Activated CD8-positive, alpha-beta T cell treated with anti-CD3 and anti-CD28 coated beads, Interleukin-2, amount 10 ng/mL, durations not matched to agents 7 days and 5 days (primary cell): ENCODE data around the gene LPAR2. TPM values are rescaled to one million over a fixed set of nuclear protein-coding genes. Genes with fewer than 3 reads are reported as not detected.
"Not testable (repeated sequence)": the region's sequence is repeated elsewhere in the genome, so short reads cannot be mapped to it uniquely, and the experiment has no call there.

Source experiments
- ATAC-seq: fragments of 150-1000 bp; cut with Tn5 transposase; one replicate; pipeline ENCODE4 v1.10.0; 2021; ENCODE audit warnings: moderate library complexity
- CTCF ChIA-PET: fragments of 350-600 bp; sonication (Branson Sonifier 250); formaldehyde crosslinking; loops from one replicate; lab custom pipeline; 2021; ENCODE audit warnings: antibody characterized with exemption; lab: Charles Lee
- POLR2A ChIA-PET: fragments of 350-600 bp; sonication (Branson Sonifier 250); formaldehyde crosslinking; loops from one replicate; lab custom pipeline; 2021; ENCODE audit warnings: antibody characterized with exemption; lab: Charles Lee
- DNase-seq: peaks from one replicate; pipeline ENCODE4 v3.0.0-alpha.2; 2020
- H3K27ac Mint-ChIP-seq: one replicate; pipeline ENCODE4 v1.8.0; 2021; ENCODE audit warnings: mild to moderate bottlenecking, mixed read lengths
- H3K27me3 Mint-ChIP-seq: one replicate; pipeline ENCODE4 v1.8.0; 2021; ENCODE audit warnings: low read depth, mixed read lengths
- H3K36me3 Mint-ChIP-seq: one replicate; pipeline ENCODE4 v1.8.0; 2021; ENCODE audit warnings: low read depth, mixed read lengths
- H3K4me1 Mint-ChIP-seq: one replicate; pipeline ENCODE4 v1.8.0; 2021; ENCODE audit warnings: low read depth, mixed read lengths
- H3K4me3 Mint-ChIP-seq: one replicate; pipeline ENCODE4 v1.8.0; 2021; ENCODE audit warnings: mild to moderate bottlenecking, mixed read lengths
- H3K9me3 Mint-ChIP-seq: one replicate; pipeline ENCODE4 v1.8.0; 2022; ENCODE audit warnings: mixed read lengths; ENCODE audit not compliant: insufficient read depth
- total RNA-seq, 2 experiments: library from RNA; stranded (reverse); gene quantifications; one replicate each; pipeline ENCODE4 v1.2.3, GENCODE V29; 2021

LPAR2 gene
- total RNA-seq, 2 experiments from 2014 or later = 44.8 to 50.8 TPM

DNA sequence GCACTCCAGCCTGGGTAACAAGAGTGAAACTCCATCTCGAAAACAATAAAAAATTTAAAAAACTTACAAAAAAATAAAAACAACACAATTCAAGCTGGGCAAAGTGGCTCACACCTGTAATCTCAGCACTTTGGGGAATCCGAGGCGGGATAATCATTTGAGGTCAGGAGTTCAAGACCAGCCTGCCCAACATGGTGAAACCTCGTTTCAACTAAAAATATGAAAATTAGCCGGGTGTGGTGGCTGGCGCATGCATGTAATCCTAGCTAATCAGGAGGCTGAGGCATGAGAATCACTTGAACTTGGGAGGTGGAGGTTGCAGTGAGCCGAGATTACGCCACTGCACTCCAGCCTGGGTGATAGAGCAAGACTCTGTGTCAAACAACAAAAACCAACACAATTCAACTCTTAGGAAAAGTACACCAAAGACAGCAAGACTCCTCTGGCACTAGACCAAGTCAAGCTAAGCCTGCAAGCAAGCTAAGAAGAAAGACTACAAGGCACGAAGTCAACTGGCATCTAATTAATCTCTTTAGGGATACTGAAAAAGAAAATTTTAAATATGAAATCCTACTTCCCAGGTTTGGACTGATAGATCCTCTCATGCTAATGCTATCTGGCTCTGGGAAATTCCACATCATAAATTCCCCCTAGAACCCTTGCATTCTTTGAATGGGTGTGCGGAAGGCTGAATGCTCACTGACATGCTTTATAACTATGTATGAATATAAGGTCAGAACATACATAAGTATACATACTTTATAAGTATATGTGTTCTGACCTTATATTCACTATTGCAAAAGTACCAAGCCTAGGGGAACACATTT is 17.4 kb downstream of the LPAR2 start:
- peaks cover 50% of the 10 kb centered on the region for H3K36me3 Mint-ChIP-seq
- ChIA-PET POLR2A (interaction anchor here (0.8 kb wide), 1 partner anchor 9 kb away, joined by 3 read pairs; no protein-coding TSS in a partner anchor), CTCF (interaction anchor here (1.2 kb wide), 2 partner anchors 33 to 56 kb away, joined by 3 read pairs; partner anchors contain the start of gene GMIP)
- ATAC-seq (no peak), DNase-seq (no peak)
- H3K9me3 Mint-ChIP-seq = no peaks in the 10 kb centered on the region
- H3K4me3 Mint-ChIP-seq = no peak overlapping the region
- H3K27ac Mint-ChIP-seq = no peak overlapping the region
- H3K4me1 Mint-ChIP-seq = peaks cover 57% of the 10 kb centered on the region
- H3K27me3 Mint-ChIP-seq = no peaks in the 10 kb centered on the region

DNA sequence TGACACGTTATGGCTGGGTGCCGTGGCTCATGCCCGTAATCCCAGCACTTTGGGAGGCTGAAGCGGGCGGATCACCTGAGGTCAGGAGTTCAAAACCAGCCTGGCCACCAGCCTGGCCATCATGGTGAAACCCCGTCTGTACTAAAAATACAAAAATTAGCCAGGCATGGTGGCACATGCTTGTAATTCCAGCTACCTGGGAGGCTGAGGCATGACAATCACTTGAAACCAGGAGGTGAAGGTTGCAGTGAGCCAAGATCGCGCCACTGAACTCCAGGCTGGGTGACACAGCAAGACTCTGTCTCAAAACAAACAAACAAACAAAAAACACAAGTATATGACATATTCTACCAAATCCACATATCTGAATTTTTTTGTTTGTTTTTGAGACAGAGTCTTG is 21.3 kb downstream of the LPAR2 start:
- not testable (repeated sequence) for H3K9me3 Mint-ChIP-seq, H3K4me3 Mint-ChIP-seq, ATAC-seq, H3K27me3 Mint-ChIP-seq, DNase-seq
- POLR2A ChIA-PET = interaction anchor here (2.8 kb wide), 1 partner anchor 16 kb away, joined by 12 read pairs; no protein-coding TSS in a partner anchor
- peaks cover 46% of the 10 kb centered on the region for H3K36me3 Mint-ChIP-seq
- CTCF ChIA-PET = interaction anchor here (0.8 to 2.4 kb wide), 6 partner anchors 15 to 74 kb away, joined by 3 to 12 read pairs (median 3); no protein-coding TSS in a partner anchor
- peaks cover 61% of the 10 kb centered on the region for H3K4me1 Mint-ChIP-seq
- H3K27ac Mint-ChIP-seq = peak overlapping the region; percentile 89

DNA sequence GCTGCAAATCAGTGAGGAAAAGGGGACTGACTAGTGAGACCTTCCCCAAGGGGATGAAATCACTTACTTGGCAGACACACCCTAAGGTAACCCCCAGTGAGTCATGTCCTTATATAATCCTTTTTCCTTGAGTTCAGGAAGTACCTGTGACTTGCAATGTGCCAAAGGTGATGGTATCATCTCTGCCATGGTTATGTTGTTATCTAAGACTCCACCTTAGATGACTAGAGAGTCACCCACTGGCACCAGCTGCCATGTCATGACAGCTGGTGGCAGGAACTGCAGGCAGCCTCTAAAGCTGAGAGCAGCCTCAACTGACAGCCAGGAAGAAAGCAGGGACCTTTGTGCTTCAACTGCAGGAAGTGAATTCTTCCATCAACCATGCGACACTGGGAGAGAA is 22.0 kb downstream of the LPAR2 start:
- ChIA-PET CTCF (interaction anchor here (0.8 to 2.4 kb wide), 8 partner anchors 9 to 74 kb away, joined by 3 to 12 read pairs (median 4); no protein-coding TSS in a partner anchor), POLR2A (interaction anchor here (1.2 to 2.8 kb wide), 2 partner anchors 16 to 71 kb away, joined by 3 to 12 read pairs; no protein-coding TSS in a partner anchor)
- peak overlapping the region; percentile 32 for H3K4me3 Mint-ChIP-seq
- peak overlapping the region; percentile 89 for H3K27ac Mint-ChIP-seq
- H3K36me3 Mint-ChIP-seq = peaks cover 51% of the 10 kb centered on the region
- H3K4me1 Mint-ChIP-seq = peaks cover 68% of the 10 kb centered on the region
- H3K9me3 Mint-ChIP-seq = no peaks in the 10 kb centered on the region
- H3K27me3 Mint-ChIP-seq = no peaks in the 10 kb centered on the region
- DNase-seq (peak; percentile 59), ATAC-seq (peak; percentile 65)

GRCh38 chr19:19602713-19603324 is 25.2 kb downstream of the LPAR2 start:
- ATAC-seq (no peak), DNase-seq (no peak)
- ChIA-PET CTCF (interaction anchor here (0.6 to 2.5 kb wide), 7 partner anchors 10 to 70 kb away, joined by 3 to 13 read pairs (median 4); no protein-coding TSS in a partner anchor), POLR2A (interaction anchor here (0.9 to 1.6 kb wide), 3 partner anchors 13 to 66 kb away, joined by 3 to 6 read pairs (median 4); partner anchors contain the start of gene ZNF101)
- Mint-ChIP-seq H3K4me1 (peaks cover 74% of the 10 kb centered on the region), H3K4me3 (no peak overlapping the region), H3K36me3 (peaks cover 41% of the 10 kb centered on the region), H3K9me3 (no peaks in the 10 kb centered on the region), H3K27ac (peak overlapping the region; percentile 83), H3K27me3 (no peaks in the 10 kb centered on the region)

DNA sequence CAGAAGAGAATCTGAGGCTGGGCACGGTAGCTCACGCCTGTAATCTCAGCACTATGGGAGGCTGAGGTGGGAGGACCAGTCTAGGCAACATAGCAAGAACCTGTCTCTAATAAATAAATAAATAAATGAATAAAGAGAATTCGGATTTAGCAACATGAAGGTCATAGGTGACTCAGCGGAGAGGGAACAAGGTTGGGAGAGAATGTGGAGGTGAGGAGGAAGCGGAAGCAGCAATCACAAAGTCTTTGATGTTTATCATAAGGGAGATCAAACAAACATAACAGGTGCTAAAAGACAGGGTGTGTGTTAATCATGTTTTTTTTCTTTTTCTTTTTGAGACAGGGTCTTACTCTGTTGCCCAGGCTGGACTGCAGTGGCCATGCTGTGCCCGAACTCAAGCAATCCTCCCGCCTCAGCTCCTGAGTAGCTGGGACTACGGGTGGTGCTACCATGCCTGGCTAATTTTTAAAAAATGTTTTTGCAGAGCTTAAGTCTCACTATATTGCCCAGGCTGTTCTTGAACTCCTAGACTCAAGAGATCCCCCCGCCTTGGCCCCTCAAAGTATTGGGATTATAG is 25.8 kb downstream of the LPAR2 start:
- Mint-ChIP-seq H3K4me1 (peaks cover 75% of the 10 kb centered on the region), H3K27me3 (no peaks in the 10 kb centered on the region), H3K9me3 (no peaks in the 10 kb centered on the region), H3K27ac (peak overlapping the region; percentile 83), H3K36me3 (peaks cover 46% of the 10 kb centered on the region), H3K4me3 (peak overlapping the region; percentile 3)
- ChIA-PET POLR2A (interaction anchor here (0.9 to 1.6 kb wide), 3 partner anchors 8 to 65 kb away, joined by 3 to 6 read pairs (median 3); no protein-coding TSS in a partner anchor), CTCF (interaction anchor here (0.6 to 2.5 kb wide), 9 partner anchors 10 to 70 kb away, joined by 3 to 13 read pairs (median 4); partner anchors contain the start of gene GMIP)
- peak; percentile 40 for DNase-seq
- peak; percentile 7 for ATAC-seq

GRCh38 chr19:19600793-19601330 is 27.2 kb downstream of the LPAR2 start:
- POLR2A ChIA-PET = interaction anchor here (1.2 to 1.5 kb wide), 2 partner anchors 9 to 26 kb away, joined by 3 to 4 read pairs; no protein-coding TSS in a partner anchor
- H3K36me3 Mint-ChIP-seq = peaks cover 44% of the 10 kb centered on the region
- CTCF ChIA-PET = no interaction called here
- no peaks in the 10 kb centered on the region for H3K27me3 Mint-ChIP-seq
- H3K4me1 Mint-ChIP-seq = peaks cover 72% of the 10 kb centered on the region
- no peaks in the 10 kb centered on the region for H3K9me3 Mint-ChIP-seq
- H3K27ac Mint-ChIP-seq = peak overlapping the region; percentile 64
- DNase-seq (no peak), ATAC-seq (no peak)
- no peak overlapping the region for H3K4me3 Mint-ChIP-seq

GRCh38 chr19:19598728-19599451 is 29.1 kb downstream of the LPAR2 start:
- Mint-ChIP-seq H3K27ac (peak overlapping the region; percentile 93), H3K4me1 (peaks cover 82% of the 10 kb centered on the region), H3K36me3 (peaks cover 55% of the 10 kb centered on the region), H3K4me3 (peak overlapping the region; percentile 24)
- ChIA-PET POLR2A (interaction anchor here (0.7 to 1.4 kb wide), 3 partner anchors 9 to 30 kb away, joined by 5 to 10 read pairs (median 7); partner anchors contain the start of gene LPAR2), CTCF (interaction anchor here (1.6 kb wide), 1 partner anchor 46 kb away, joined by 5 read pairs; no protein-coding TSS in a partner anchor)
- H3K9me3 Mint-ChIP-seq, H3K27me3 Mint-ChIP-seq: not testable (repeated sequence)
- DNase-seq (peak; percentile 77), ATAC-seq (peak; percentile 73)

- Mint-ChIP-seq H3K4me1 (peaks cover 79% of the 10 kb centered on the region), H3K36me3 (peaks cover 57% of the 10 kb centered on the region), H3K27ac (peak overlapping the region; percentile 93), H3K9me3 (no peaks in the 10 kb centered on the region), H3K27me3 (no peaks in the 10 kb centered on the region), H3K4me3 (peak overlapping the region; percentile 24)
- ChIA-PET POLR2A (interaction anchor here (1.0 to 1.4 kb wide), 5 partner anchors 8 to 64 kb away, joined by 3 to 10 read pairs (median 4); partner anchors contain the start of gene LPAR2), CTCF (interaction anchor here (0.9 to 1.6 kb wide), 3 partner anchors 45 to 67 kb away, joined by 3 to 5 read pairs (median 5); no protein-coding TSS in a partner anchor)
- ATAC-seq (peak; percentile 60), DNase-seq (peak; percentile 70)
These were observed 30.2 kb downstream of the LPAR2 start for GRCh38 chr19:19597809-19598306.

GRCh38 chr19:19595171-19595701 is 32.8 kb downstream of the LPAR2 start:
- ChIA-PET CTCF (interaction anchor here (1.7 kb wide), 1 partner anchor 41 kb away, joined by 5 read pairs; no protein-coding TSS in a partner anchor), POLR2A (no interaction called here)
- Mint-ChIP-seq H3K4me1 (peaks cover 77% of the 10 kb centered on the region), H3K9me3 (no peaks in the 10 kb centered on the region), H3K36me3 (peaks cover 58% of the 10 kb centered on the region), H3K4me3 (no peak overlapping the region), H3K27ac (peak overlapping the region; percentile 82), H3K27me3 (no peaks in the 10 kb centered on the region)
- ATAC-seq (no peak), DNase-seq (no peak)

DNA sequence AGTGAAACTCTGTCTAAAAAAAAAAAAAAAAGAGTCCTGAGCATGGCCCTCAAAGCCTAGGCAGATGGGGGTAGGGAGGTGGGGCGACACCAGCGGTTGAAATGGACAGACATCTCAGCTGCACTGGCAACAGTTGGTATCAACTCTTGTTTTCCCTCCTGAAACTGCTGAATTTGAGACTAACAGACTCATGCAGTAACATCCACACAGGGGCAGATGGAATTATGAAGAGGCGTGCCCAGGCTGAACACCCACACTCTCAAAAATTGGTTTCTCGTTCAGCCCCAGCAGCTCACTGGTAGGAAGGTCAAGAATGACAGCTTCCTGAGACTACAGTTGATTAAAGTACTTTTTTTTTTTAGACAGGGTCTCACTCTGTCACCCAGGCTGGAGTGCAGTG is 33.6 kb downstream of the LPAR2 start:
- Mint-ChIP-seq H3K4me1 (peaks cover 81% of the 10 kb centered on the region), H3K27me3 (no peaks in the 10 kb centered on the region), H3K4me3 (no peak overlapping the region), H3K27ac (peak overlapping the region; percentile 28), H3K9me3 (no peaks in the 10 kb centered on the region), H3K36me3 (peaks cover 63% of the 10 kb centered on the region)
- ChIA-PET CTCF (interaction anchor here (1.7 kb wide), 1 partner anchor 40 kb away, joined by 5 read pairs; no protein-coding TSS in a partner anchor), POLR2A (interaction anchor here (0.7 kb wide), 1 partner anchor 75 kb away, joined by 3 read pairs; no protein-coding TSS in a partner anchor)
- ATAC-seq = no peak
- no peak for DNase-seq
